HG03565 (cell line): ENCODE data around the gene LMAN1.
A peak's percentile ranks its signal among the peaks of the same experiment; 100 is the strongest.

ENCODE experiments used
- ATAC-seq: cut with Tn5 transposase; IDR thresholded peaks from one replicate; pipeline ENCODE4 v1.9.1; 2021; ENCODE audit warnings: mild to moderate bottlenecking, moderate library complexity; ENCODE audit not compliant: unreplicated experiment

The LMAN1 gene

GRCh38 chr18:59358712-59359575 is at the start of gene LMAN1:
Gene LMAN1 (minus strand): TSS chr18:59359265. CDS start chr18:59359244, 21 bp downstream.
- ATAC-seq = peak; percentile 84

GRCh38 chr18:59402432-59403090 is 43.5 kb upstream of the LMAN1 start:
- ATAC-seq = peak; percentile 98

- ATAC-seq = no peak
Observed at GRCh38 chr18:59400407-59400806, 41.3 kb upstream of the LMAN1 start.

- ATAC-seq = no peak
Observed at GRCh38 chr18:59395226-59396175, 36.4 kb upstream of the LMAN1 start.

- no peak for ATAC-seq
Observed at GRCh38 chr18:59393381-59393780, 34.3 kb upstream of the LMAN1 start.

- ATAC-seq = no peak
Observed at GRCh38 chr18:59388817-59389216, 29.8 kb upstream of the LMAN1 start.

- ATAC-seq = no peak
Observed at GRCh38 chr18:59387687-59388565, 28.9 kb upstream of the LMAN1 start.

GRCh38 chr18:59386909-59387686 is 28.0 kb upstream of the LMAN1 start:
- no peak for ATAC-seq

GRCh38 chr18:59385191-59385590 is 26.1 kb upstream of the LMAN1 start:
- no peak for ATAC-seq

- ATAC-seq = no peak
Observed at GRCh38 chr18:59383851-59384250, 24.8 kb upstream of the LMAN1 start.

GRCh38 chr18:59382383-59382782 is 23.3 kb upstream of the LMAN1 start:
- no peak for ATAC-seq

GRCh38 chr18:59381949-59382348 is 22.9 kb upstream of the LMAN1 start:
- no peak for ATAC-seq

GRCh38 chr18:59380706-59381105 is 21.6 kb upstream of the LMAN1 start:
- no peak for ATAC-seq

- ATAC-seq = no peak
Observed at GRCh38 chr18:59379772-59380522, 20.9 kb upstream of the LMAN1 start.

GRCh38 chr18:59377613-59378337 is 18.7 kb upstream of the LMAN1 start:
- ATAC-seq = no peak

- ATAC-seq = no peak
Observed at GRCh38 chr18:59376351-59376935, 17.4 kb upstream of the LMAN1 start.

- ATAC-seq = no peak
Observed at GRCh38 chr18:59374128-59374527, 15.1 kb upstream of the LMAN1 start.

- no peak for ATAC-seq
Observed at GRCh38 chr18:59372975-59373374, 13.9 kb upstream of the LMAN1 start.
